Measurements from ENCODE around the gene TGFB1I1. TPM values are rescaled to one million over a fixed set of nuclear protein-coding genes. Genes with fewer than 3 reads are reported as not detected.

The TGFB1I1 gene
- polyA plus RNA-seq, 1 donor from 2014 or later, result 0.38 TPM

DNA sequence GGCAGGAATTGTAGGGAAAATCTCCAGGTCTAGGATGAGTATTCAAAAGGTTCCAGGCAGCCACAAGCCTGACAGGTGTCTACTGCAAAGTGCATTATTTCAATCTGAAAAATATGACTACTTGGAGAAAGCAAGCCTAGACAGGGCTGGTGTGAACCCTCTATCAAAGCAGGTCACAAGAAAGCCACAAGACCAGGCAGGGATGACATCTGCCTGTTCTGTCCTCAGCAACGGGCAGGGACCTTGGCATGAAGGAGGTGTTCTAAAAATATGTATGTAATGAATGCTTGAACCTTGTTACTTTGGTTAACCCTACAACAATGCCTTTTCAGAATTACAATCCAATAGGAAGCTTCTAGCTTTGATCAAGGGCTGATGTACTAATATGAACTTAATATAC lies 42.6 kb upstream of the TGFB1I1 start:
- H3K27me3 ChIP-seq (ENCODE audit: insufficient read depth, low read depth, low read length), result no peaks in the 10 kb centered on the region
- TF ChIP-seq POLR2AphosphoS5 (IDR thresholded peaks at IDR 0.05), result no peak
- TF ChIP-seq SMC3 (conservative IDR thresholded peaks at IDR 0.05; ENCODE audit: poor library complexity), result no peak
- TF ChIP-seq RAD21 (conservative IDR thresholded peaks at IDR 0.05), result no peak
- no peak for TF ChIP-seq TAF1 (IDR thresholded peaks at IDR 0.05; ENCODE audit: low read depth)
- TF ChIP-seq EP300 (conservative IDR thresholded peaks at IDR 0.05; ENCODE audit: poor library complexity, severe bottlenecking), result no peak
- no peak for TF ChIP-seq MXI1 (conservative IDR thresholded peaks at IDR 0.05; ENCODE audit: poor library complexity, severe bottlenecking)
- TF ChIP-seq EZH2 (IDR thresholded peaks at IDR 0.05; ENCODE audit: borderline replicate concordance, insufficient read depth, low read length, poor library complexity, severe bottlenecking), result no peak
- TF ChIP-seq, protein P1, sequence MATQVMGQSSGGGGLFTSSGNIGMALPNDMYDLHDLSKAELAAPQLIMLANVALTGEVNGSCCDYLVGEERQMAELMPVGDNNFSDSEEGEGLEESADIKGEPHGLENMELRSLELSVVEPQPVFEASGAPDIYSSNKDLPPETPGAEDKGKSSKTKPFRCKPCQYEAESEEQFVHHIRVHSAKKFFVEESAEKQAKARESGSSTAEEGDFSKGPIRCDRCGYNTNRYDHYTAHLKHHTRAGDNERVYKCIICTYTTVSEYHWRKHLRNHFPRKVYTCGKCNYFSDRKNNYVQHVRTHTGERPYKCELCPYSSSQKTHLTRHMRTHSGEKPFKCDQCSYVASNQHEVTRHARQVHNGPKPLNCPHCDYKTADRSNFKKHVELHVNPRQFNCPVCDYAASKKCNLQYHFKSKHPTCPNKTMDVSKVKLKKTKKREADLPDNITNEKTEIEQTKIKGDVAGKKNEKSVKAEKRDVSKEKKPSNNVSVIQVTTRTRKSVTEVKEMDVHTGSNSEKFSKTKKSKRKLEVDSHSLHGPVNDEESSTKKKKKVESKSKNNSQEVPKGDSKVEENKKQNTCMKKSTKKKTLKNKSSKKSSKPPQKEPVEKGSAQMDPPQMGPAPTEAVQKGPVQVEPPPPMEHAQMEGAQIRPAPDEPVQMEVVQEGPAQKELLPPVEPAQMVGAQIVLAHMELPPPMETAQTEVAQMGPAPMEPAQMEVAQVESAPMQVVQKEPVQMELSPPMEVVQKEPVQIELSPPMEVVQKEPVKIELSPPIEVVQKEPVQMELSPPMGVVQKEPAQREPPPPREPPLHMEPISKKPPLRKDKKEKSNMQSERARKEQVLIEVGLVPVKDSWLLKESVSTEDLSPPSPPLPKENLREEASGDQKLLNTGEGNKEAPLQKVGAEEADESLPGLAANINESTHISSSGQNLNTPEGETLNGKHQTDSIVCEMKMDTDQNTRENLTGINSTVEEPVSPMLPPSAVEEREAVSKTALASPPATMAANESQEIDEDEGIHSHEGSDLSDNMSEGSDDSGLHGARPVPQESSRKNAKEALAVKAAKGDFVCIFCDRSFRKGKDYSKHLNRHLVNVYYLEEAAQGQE (IDR thresholded peaks at IDR 0.05; ENCODE audit: borderline replicate concordance), result no peak
- TF ChIP-seq, protein P2, sequence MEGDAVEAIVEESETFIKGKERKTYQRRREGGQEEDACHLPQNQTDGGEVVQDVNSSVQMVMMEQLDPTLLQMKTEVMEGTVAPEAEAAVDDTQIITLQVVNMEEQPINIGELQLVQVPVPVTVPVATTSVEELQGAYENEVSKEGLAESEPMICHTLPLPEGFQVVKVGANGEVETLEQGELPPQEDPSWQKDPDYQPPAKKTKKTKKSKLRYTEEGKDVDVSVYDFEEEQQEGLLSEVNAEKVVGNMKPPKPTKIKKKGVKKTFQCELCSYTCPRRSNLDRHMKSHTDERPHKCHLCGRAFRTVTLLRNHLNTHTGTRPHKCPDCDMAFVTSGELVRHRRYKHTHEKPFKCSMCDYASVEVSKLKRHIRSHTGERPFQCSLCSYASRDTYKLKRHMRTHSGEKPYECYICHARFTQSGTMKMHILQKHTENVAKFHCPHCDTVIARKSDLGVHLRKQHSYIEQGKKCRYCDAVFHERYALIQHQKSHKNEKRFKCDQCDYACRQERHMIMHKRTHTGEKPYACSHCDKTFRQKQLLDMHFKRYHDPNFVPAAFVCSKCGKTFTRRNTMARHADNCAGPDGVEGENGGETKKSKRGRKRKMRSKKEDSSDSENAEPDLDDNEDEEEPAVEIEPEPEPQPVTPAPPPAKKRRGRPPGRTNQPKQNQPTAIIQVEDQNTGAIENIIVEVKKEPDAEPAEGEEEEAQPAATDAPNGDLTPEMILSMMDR (IDR thresholded peaks at IDR 0.05; ENCODE audit: poor library complexity, severe bottlenecking), result no peak
- H3K9me2 ChIP-seq (ENCODE audit: insufficient read depth, low read length), result no peaks in the 10 kb centered on the region
- no peak overlapping the region for H2AFZ ChIP-seq (ENCODE audit: low read depth, low read length)
- H3K4me3 ChIP-seq (ENCODE audit: low read length), result no peak overlapping the region
- no peaks in the 10 kb centered on the region for H3K9me3 ChIP-seq (ENCODE audit: low read length)
- no peaks in the 10 kb centered on the region for H4K20me1 ChIP-seq (ENCODE audit: insufficient read depth)
- no peak overlapping the region for H3K9ac ChIP-seq (ENCODE audit: low read length)
- H3F3A ChIP-seq (ENCODE audit: insufficient read depth, low read length, poor library complexity, severe bottlenecking), result no peaks in the 10 kb centered on the region
- H3K27ac ChIP-seq (ENCODE audit: low read length), result no peak overlapping the region
- H3K79me2 ChIP-seq (replicated peaks; ENCODE audit: insufficient read depth, low read length), result no peaks in the 10 kb centered on the region
- no peaks in the 10 kb centered on the region for H3K36me3 ChIP-seq (ENCODE audit: insufficient read depth, low read length)
- H3K4me2 ChIP-seq (ENCODE audit: low read length), result no peak overlapping the region

DNA sequence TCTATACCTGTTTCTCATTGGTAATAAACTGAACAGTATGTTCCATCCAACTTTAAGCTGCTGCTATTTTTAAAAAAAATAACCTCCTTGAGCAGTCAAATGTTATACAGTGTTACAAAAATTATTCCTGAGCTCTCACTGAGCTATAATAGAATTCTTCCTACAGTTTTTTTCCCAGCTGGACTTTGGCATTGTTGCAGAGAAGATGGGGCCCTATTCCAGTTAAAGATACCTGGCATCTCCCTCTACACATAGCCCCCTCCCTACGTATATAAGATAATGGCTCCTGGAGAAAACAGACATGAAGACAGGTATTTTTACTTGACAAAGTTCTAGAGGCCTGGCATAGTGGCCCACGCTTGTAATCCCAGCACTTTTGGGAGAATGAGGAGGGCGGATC lies 42.2 kb upstream of the TGFB1I1 start:
- Histone ChIP-seq H4K20me1 (ENCODE audit: insufficient read depth) (no peaks in the 10 kb centered on the region), H3K79me2 (replicated peaks; ENCODE audit: insufficient read depth, low read length) (no peaks in the 10 kb centered on the region), H3F3A (ENCODE audit: insufficient read depth, low read length, poor library complexity, severe bottlenecking) (no peaks in the 10 kb centered on the region), H3K27ac (ENCODE audit: low read length) (no peak overlapping the region), H3K9ac (ENCODE audit: low read length) (no peak overlapping the region), H3K9me2 (ENCODE audit: insufficient read depth, low read length) (no peaks in the 10 kb centered on the region), H3K36me3 (ENCODE audit: insufficient read depth, low read length) (no peaks in the 10 kb centered on the region), H3K4me2 (ENCODE audit: low read length) (no peak overlapping the region), H2AFZ (ENCODE audit: low read depth, low read length) (no peak overlapping the region), H3K27me3 (ENCODE audit: insufficient read depth, low read depth, low read length) (no peaks in the 10 kb centered on the region), H3K4me3 (ENCODE audit: low read length) (no peak overlapping the region), H3K9me3 (ENCODE audit: low read length) (no peaks in the 10 kb centered on the region)
- no peak for TF ChIP-seq MXI1 (conservative IDR thresholded peaks at IDR 0.05; ENCODE audit: poor library complexity, severe bottlenecking)
- TF ChIP-seq, protein P1 (IDR thresholded peaks at IDR 0.05; ENCODE audit: borderline replicate concordance), result no peak
- TF ChIP-seq RAD21 (conservative IDR thresholded peaks at IDR 0.05), result no peak
- TF ChIP-seq, protein P2 (IDR thresholded peaks at IDR 0.05; ENCODE audit: poor library complexity, severe bottlenecking), result no peak
- TF ChIP-seq TAF1 (IDR thresholded peaks at IDR 0.05; ENCODE audit: low read depth), result no peak
- TF ChIP-seq SMC3 (conservative IDR thresholded peaks at IDR 0.05; ENCODE audit: poor library complexity), result no peak
- no peak for TF ChIP-seq EZH2 (IDR thresholded peaks at IDR 0.05; ENCODE audit: borderline replicate concordance, insufficient read depth, low read length, poor library complexity, severe bottlenecking)
- no peak for TF ChIP-seq EP300 (conservative IDR thresholded peaks at IDR 0.05; ENCODE audit: poor library complexity, severe bottlenecking)
- no peak for TF ChIP-seq POLR2AphosphoS5 (IDR thresholded peaks at IDR 0.05)
